HepG2 (cell line): Measurements from ENCODE around the gene RAE1. TPM values are rescaled to one million over a fixed set of nuclear protein-coding genes. Genes with fewer than 3 reads are reported as not detected.

Experiments
- ADNP ChIP-seq: sonication (generic); formaldehyde crosslinking; IDR thresholded peaks from 2 replicates; pipeline ENCODE4 v1.4.0; 2020; ENCODE audit warnings: missing genetic modification reagents
- AGO1 ChIP-seq: fragments of 200-400 bp; formaldehyde crosslinking; IDR thresholded peaks from 2 replicates; pipeline ENCODE4 v1.6.1; 2017; ENCODE audit warnings: mild to moderate bottlenecking, low read depth, low read length, moderate library complexity; ENCODE audit not compliant: poor library complexity, severe bottlenecking
- ATF4 ChIP-seq, 2 experiments: fragments of 450-650 bp in 1 of 2; sonication (generic) in 1 of 2; formaldehyde crosslinking; IDR thresholded peaks; 2 replicates each; pipeline versions ENCODE4 v1.5.0 to v1.8.0; 2020 to 2022; ENCODE audit warnings: mild to moderate bottlenecking in 1 of 2, missing genetic modification reagents in 1 of 2
- IKZF4 ChIP-seq: sonication (generic); formaldehyde crosslinking; IDR thresholded peaks from 2 replicates; pipeline ENCODE4 v1.5.1; 2020; ENCODE audit warnings: borderline replicate concordance, mild to moderate bottlenecking, low read depth, missing genetic modification reagents; ENCODE audit errors: not compliant biosample characterization
- IRF2 ChIP-seq: IDR thresholded peaks from 2 replicates; pipeline ENCODE4 v1.6.1; 2018; ENCODE audit warnings: missing genetic modification reagents, missing compliant biosample characterization
- KMT2B ChIP-seq: IDR thresholded peaks from 2 replicates; pipeline ENCODE4 v1.6.1; 2016; ENCODE audit warnings: missing genetic modification reagents, missing compliant biosample characterization
- PLRG1 ChIP-seq: fragments of 450-650 bp; conservative IDR thresholded peaks from 2 replicates; pipeline ENCODE4 v1.6.1; 2016
- RNF2 ChIP-seq: fragments of 450-650 bp; conservative IDR thresholded peaks from 2 replicates; pipeline ENCODE4 v1.6.1; 2016; ENCODE audit warnings: low read depth
- STAG1 ChIP-seq: sonication (generic); formaldehyde crosslinking; IDR thresholded peaks from 2 replicates; pipeline ENCODE4 v1.4.0; 2020; ENCODE audit warnings: missing genetic modification reagents
- TFDP1 ChIP-seq: IDR thresholded peaks from 2 replicates; pipeline ENCODE4 v1.6.1; 2016; ENCODE audit warnings: missing compliant biosample characterization, missing genetic modification reagents, borderline replicate concordance
- ZMAT3 ChIP-seq: sonication (generic); formaldehyde crosslinking; conservative IDR thresholded peaks from 2 replicates; pipeline ENCODE4 v1.7.0; 2021; ENCODE audit warnings: missing genetic modification reagents
- ZNF572 ChIP-seq: sonication (generic); formaldehyde crosslinking; IDR thresholded peaks from 2 replicates; pipeline ENCODE4 v1.5.1; 2020; ENCODE audit warnings: mild to moderate bottlenecking, missing genetic modification reagents
- polyA plus RNA-seq, 8 experiments: library from polyadenylated mRNA; depleted of rRNA in 3 of 8; stranded (reverse) in 7 of 8; unstranded in 1 of 8; fragments of >200 nt; fragmentation: Illumina TruSeq in 4 of 8; extraction: Trizol in 4 of 8; gene quantifications; 2 replicates each; pipeline versions ENCODE4 v1.2.1 to v1.2.3, GENCODE V29; 2011 to 2016; ENCODE audit warnings: low read depth in 4 of 8, missing spikeins in 1 of 8, mixed read lengths in 1 of 8; ENCODE audit not compliant: insufficient read depth in 1 of 8
- total RNA-seq, 5 experiments: library from RNA; depleted of rRNA; stranded (reverse); fragments of >200 nt; fragmentation: Illumina TruSeq; extraction: Trizol; gene quantifications; 2 replicates each; pipeline ENCODE4 v1.2.3, GENCODE V29; 2016; ENCODE audit warnings: low read depth in 1 of 5
- TF ChIP-seq, protein P1 (sequence below): sonication (generic); formaldehyde crosslinking; IDR thresholded peaks from 2 replicates; pipeline ENCODE4 v1.4.0; 2020; ENCODE audit warnings: mild to moderate bottlenecking, missing genetic modification reagents
- TF ChIP-seq, protein P2 (sequence below): sonication (generic); formaldehyde crosslinking; IDR thresholded peaks from 2 replicates; pipeline ENCODE4 v1.9.0; 2021; ENCODE audit warnings: missing genetic modification reagents, mild to moderate bottlenecking, borderline replicate concordance

RAE1 gene
- total and polyA plus RNA-seq, 2 of the 13 experiments (the other 11 are each of a cell fraction or from before 2014, with no cell fraction given), result 36.1 to 72.9 TPM

GRCh38 chr20:57390604-57391438 is 39.8 kb downstream of the RAE1 start, which contains the start of gene RBM38 (continued):
- TF ChIP-seq, protein P1, sequence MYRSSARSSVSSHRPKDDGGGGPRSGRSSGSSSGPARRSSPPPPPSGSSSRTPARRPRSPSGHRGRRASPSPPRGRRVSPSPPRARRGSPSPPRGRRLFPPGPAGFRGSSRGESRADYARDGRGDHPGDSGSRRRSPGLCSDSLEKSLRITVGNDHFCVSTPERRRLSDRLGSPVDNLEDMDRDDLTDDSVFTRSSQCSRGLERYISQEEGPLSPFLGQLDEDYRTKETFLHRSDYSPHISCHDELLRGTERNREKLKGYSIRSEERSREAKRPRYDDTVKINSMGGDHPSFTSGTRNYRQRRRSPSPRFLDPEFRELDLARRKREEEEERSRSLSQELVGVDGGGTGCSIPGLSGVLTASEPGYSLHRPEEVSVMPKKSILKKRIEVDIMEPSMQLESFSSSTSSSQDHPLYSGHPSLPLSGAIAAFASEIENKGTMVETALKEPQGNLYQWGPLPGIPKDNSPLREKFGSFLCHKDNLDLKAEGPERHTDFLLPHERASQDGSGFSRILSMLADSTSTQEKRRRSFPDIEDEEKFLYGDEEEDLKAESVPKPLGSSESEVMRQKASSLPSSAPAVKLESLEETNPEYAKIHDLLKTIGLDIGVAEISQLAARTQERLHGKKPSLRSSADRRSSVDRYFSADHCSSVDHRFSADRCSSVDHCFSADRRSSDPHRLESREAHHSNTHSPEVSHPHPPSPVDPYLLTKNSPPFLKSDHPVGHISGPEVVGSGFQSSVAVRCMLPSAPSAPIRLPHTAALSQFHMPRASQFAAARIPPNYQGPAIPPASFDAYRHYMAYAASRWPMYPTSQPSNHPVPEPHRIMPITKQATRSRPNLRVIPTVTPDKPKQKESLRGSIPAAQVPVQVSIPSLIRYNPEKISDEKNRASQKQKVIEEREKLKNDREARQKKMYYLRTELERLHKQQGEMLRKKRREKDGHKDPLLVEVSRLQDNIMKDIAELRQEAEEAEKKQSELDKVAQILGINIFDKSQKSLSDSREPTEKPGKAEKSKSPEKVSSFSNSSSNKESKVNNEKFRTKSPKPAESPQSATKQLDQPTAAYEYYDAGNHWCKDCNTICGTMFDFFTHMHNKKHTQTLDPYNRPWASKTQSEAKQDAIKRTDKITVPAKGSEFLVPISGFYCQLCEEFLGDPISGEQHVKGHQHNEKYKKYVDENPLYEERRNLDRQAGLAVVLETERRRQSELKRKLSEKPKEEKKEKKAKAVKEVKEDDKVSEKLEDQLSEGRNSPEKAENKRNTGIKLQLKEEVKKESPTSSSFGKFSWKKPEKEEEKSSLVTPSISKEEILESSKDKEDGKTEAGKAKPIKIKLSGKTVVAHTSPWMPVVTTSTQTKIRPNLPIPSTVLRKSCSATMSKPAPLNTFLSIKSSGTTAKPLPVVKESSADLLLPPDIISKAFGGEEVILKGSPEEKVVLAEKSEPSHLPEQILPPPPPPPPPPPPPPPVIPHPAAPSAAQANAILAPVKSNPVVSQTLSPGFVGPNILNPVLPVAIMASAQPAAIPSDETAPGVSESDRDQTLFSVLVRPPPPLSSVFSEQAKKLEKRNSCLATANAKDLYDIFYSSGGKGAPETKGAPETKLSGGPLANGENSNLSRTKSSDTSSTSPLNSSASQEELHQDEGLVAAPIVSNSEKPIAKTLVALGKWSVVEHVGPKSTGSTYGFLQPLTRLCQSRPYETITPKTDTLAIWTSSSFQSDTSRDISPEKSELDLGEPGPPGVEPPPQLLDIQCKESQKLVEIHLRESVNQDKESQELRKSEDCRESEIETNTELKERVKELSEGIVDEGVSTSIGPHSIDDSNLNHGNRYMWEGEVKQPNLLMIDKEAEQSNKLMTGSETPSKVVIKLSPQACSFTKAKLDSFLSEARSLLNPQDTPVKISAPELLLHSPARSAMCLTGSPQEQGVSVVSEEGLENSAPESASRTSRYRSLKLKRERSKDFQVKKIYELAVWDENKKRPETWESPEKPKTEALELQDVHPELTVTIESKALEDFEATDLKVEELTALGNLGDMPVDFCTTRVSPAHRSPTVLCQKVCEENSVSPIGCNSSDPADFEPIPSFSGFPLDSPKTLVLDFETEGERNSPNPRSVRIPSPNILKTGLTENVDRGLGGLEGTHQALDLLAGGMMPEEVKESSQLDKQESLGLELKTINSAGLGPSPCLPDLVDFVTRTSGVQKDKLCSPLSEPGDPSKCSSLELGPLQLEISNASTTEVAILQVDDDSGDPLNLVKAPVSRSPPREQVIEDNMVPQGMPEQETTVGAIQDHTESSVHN (CRISPR knock-in tag), result no peak
- no peak for TF ChIP-seq IKZF4 (CRISPR knock-in tag)
- TF ChIP-seq ATF4 (CRISPR knock-in tag; IDR thresholded peaks at IDR 0.05), result no peak
- no peak for TF ChIP-seq ZNF572 (CRISPR knock-in tag)
- no peak for TF ChIP-seq RNF2
- TF ChIP-seq KMT2B, result no peak
- TF ChIP-seq IRF2 (CRISPR knock-in tag), result 0 out of 2 replicates have a peak, but pooled peaks have one; percentile 33
- peak; percentile 5 for TF ChIP-seq AGO1
- TF ChIP-seq ZMAT3 (CRISPR knock-in tag), result no peak
- TF ChIP-seq TFDP1, result peak; percentile 76; the same call in 1 of the 2 replicates
- no peak for TF ChIP-seq PLRG1
- TF ChIP-seq, protein P2, sequence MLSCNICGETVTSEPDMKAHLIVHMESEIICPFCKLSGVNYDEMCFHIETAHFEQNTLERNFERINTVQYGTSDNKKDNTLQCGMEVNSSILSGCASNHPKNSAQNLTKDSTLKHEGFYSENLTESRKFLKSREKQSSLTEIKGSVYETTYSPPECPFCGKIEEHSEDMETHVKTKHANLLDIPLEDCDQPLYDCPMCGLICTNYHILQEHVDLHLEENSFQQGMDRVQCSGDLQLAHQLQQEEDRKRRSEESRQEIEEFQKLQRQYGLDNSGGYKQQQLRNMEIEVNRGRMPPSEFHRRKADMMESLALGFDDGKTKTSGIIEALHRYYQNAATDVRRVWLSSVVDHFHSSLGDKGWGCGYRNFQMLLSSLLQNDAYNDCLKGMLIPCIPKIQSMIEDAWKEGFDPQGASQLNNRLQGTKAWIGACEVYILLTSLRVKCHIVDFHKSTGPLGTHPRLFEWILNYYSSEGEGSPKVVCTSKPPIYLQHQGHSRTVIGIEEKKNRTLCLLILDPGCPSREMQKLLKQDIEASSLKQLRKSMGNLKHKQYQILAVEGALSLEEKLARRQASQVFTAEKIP (CRISPR knock-in tag), result no peak
- no peak for TF ChIP-seq ADNP (CRISPR knock-in tag)
- TF ChIP-seq STAG1, result no peak
